GM20431 (cell line): ENCODE results near the gene NR6A1.

ENCODE experiments used
- in situ Hi-C: fragments of 300-500 bp; cut with MseI, MboI; formaldehyde crosslinking; loops from one replicate; pipeline ENCODE4 v1.15.0; 2020; ENCODE audit warnings: low sequenced_read_pairs; ENCODE audit not compliant: unreplicated experiment

Gene NR6A1

DNA sequence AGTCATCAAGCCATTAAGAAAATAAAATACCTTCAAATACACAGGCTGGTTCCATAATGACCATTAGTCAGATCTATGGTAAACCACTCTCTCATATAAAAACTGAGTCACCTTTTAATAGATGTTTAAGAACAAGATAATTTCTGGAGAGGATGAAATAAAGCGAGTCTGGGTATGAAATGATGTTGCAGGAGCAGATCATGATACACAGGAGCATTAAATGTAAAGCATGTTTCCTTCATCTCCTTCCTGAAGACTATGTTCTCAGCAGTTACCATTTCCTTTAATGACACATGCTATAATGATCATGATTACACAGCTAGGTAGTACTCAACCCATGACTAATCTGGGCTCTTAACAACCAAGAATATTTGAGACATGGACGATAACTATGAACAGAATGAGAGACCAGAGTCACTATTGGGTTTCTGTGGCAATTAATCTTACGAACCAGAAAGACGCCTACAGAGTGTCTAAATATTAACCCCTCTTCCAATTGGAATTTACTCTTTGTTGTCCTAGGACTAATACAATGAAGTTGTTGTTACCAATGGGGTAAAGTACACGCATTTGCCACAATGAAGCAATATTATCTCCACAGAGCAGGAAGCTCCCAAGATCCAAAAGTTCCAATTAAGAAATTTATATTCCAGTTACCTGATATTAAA lies 105.6 kb downstream of the NR6A1 start:
- in situ Hi-C loops = no loop called here

DNA sequence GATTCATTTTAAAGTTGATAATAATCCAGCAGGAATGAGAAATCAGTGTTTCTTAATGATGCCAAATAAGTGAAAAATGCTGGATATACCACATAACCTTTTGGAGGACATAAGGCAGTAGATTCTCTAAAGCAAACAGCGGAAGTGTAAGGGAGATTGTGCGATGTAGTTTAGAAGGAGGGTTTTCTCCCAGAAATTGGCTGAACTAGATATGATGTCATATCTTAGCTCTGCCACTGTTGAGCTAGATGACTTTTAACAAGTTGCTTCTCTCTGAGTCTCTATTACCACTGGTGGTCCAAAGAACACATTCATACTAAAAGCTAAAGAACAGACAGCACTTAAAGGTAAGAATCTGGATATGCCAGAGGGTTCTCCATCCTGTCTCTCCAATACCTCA lies 107.0 kb downstream of the NR6A1 start:
- in situ Hi-C loops = no loop called here

DNA sequence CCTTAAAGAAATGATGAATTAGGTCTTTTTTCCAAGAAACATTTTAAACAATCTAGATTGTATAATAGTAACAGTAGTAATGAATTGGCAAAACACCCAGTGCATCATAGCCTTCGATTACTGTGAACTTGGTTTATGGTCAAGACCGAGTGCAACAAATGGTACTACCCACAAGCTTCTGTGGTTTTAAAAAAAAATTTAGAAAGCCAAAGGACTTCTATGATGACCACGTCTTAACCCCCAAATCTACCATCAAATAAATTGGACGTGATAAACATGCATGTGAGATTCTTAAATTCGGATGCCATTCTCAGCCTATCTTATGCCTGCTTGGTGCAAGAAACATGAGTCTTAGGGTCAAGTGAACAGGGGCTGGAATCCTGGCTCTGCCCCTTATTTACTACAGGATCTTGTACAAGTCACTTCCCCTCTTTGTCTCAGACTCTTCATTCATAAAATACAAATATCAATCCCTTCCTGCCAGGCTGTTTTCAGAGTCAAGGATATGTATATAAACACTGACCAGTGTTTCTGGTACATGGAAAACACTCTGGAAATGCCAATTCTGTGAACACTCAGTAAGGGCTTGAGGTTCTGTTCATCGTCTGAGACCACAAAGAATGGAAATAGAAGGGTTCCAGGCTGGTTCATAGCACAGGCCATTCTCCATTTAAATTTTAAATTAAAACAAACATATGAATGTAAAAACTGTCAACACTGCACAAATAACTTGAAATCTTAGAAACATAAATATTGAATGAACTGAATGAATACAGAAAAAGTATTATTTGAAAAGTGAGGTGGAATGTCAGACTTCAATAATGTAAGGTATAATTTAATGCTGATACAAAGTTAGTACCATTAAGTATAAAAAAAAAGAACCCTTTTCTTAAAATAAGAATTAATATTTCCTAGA lies 107.8 kb downstream of the NR6A1 start:
- in situ Hi-C loops = no loop called here

DNA sequence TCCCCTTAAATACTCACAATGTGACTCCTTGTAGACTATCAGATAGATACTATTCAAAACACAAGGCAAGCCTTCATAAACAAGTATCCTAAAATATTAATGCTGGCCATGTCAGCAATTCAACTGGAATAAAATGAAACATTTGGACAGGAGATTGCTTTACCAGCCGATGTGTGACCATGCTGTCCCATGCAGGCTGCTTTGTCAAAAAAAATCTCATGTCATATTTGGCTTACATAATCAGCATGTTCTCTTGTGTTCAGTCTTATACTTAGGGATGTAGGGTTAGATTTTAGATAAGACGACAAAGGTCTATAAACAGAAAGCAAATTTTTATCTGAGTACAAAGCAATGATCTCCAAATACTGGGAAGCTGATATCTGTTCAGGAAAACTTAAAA lies 108.5 kb downstream of the NR6A1 start:
- in situ Hi-C loops = no loop called here

DNA sequence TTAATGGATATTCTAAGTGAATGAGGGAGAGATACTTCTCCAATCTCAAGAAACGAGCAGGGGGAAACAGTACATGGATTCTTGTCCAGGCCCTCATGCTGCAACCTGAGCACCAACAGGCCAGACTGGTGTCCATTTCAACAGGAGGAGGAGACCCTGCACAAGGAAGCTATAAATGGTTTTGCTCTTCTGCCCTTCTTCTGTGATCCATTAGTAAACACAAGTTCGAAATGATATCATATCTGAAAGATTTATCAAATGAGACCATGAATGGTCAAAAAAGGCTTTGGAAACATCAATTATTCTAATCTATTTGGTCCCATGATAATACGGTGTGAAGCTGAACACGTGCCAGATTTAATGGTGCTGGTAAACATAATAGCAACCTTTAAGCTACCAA lies 109.8 kb downstream of the NR6A1 start:
- in situ Hi-C loops = no loop called here

DNA sequence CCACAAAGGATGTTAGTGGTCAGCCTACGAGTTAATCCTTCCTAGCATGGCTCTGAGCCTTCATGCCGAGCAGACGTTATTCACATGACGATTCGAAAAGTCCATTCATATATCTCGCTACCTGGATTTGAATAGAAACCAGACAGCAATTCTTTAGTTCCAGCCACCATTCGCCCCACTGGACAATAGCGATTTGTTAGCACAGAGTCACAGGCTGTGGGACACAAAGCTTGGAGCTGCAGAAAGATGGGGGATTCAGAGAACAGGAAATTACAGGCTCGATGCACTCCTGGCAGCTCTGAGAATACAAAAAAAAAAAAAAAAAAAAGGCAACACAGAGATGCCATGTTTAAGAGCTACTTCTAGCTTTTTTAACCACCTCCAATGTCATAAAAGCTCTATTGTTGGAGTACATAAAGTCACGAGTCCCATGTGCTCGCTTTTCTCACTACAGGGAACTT lies 110.7 kb downstream of the NR6A1 start:
- in situ Hi-C loops = no loop called here

DNA sequence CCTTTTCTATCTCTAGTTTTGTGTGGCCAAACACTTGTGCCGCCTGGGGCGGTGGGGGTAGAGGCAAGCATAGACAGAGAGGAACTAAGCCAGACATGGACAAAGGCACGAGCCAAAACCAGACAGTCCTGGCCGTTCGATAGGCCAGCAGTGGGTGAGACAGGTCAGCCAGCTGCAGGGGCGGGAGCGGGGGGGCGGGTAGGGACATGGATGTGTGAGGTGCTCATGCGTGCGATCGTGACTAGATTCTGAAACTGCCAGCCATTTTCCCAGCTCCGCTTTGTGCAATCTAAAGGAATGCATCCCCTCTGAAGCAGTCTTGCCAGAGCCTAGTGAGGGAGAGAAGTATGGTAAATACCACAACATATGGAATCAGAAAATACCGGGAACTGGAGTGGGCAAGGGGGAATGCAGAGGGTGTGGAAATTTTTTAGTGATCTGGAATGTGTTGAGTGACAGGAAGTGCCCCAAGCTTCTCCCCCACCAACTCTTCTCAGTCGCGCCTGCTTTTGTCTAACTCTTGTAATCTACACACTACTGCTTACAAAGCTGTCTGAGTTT lies 111.9 kb downstream of the NR6A1 start:
- in situ Hi-C loops = no loop called here

DNA sequence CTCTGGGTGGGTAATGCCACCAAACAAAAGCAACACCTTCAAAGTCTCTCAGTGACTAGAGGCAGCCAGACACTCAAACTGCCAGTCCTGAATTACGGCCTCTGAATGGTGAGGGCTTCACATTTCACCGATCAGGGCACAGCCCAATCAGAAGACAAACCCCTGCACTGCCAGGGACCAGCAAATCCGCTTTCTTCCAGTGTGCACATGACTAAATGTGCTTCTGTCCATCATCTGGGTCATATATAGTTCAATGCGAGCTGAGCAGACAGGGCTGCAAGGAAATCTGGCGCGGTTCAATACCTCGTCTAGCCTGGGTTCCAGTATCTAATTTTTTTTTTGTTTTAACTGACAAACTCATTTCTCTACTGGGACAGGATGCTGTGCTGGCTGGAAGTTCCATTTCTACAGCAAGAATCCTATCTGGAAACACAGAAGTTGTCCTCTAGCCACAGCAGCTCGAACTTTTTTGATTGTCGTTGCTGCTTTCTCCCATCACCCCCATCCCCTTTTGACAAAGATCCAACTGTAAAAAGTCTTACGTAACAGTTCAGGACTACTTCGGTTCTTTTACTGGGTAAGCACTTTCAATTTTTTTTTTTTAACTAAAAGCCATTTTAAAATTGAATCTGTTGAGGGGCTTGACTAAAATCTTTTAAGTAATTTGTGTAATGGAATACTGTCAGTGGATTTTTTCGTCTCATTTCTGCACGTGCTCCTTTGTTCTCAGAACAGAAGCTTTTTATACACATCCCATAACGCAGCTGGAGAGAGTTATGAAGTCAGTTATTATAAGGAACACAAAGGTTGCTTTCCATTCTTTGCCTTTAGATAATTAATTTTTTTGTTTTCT lies 112.7 kb downstream of the NR6A1 start:
- in situ Hi-C loops = no loop called here

DNA sequence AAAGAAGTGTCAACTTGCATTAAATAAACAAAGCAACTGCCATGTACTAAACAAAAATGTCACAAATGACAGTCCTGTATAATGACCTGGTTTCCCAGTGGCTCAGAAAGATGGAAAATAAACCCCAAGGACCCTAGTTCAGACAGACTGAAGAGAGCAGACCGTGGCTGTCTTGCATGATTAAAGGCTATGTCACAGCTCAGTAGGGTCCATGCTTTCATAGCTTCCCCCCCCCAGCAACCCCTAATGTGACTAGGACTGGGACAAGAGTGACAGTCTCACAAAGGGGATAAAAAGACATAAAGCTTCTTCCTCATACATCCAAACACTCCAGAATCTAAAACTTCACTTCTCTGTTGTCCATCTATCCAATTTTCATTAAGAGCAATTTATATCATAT lies 113.6 kb downstream of the NR6A1 start:
- in situ Hi-C loops = no loop called here

DNA sequence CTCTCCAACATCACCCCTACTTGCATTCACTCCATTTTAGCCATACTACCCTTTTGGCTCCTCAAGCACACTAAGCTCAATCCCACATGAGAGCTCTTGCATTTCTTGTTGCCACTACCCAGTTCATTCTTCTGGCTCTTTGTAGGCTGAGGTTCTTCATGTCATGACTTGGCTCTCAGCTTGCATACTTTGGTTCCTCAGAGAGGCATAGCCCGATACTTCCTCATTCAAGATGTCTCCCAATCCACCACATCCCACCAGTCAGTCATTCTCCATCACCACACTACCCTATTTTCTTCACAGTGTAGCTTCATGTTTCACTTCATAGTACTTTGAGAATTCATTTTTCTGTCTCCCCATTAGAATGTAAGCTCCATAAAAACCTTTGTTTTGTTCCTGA lies 116.7 kb downstream of the NR6A1 start:
- in situ Hi-C loops = no loop called here

DNA sequence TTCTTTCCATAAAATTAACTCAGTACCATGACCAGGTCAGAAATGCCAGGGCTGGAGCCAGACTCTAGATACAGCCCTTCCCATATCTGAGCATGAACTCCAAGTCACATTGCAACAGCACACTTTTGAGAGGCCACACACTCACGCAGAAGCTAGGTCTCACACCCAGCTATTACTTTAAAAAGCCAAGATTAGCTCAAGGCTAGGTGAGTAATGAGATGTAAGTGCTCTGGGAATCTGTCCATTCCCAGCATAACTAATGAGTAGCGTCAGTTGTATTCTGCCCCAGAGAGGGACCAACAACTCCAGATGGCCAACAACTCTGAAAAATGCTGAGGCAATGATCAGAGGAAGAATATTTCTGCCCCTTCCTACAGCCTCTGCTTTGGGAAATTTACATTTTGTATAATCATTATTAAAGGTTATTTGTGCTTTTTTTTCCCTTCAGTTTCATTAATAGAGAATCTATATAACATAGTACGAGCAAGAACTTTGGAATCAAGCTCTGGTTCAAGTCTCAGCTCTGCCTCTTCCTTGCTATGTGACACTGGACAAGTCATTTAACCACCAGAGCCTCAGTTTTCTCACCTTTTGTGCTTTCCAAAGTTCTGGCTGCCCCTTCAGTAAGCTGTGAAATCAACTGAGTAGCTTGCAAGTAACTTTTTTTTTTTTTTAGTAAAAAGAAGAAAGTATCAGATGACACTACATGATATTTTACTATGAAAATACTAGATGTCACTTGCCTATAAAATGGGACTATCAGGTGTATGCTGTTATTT lies 118.3 kb downstream of the NR6A1 start:
- in situ Hi-C loops = no loop called here

DNA sequence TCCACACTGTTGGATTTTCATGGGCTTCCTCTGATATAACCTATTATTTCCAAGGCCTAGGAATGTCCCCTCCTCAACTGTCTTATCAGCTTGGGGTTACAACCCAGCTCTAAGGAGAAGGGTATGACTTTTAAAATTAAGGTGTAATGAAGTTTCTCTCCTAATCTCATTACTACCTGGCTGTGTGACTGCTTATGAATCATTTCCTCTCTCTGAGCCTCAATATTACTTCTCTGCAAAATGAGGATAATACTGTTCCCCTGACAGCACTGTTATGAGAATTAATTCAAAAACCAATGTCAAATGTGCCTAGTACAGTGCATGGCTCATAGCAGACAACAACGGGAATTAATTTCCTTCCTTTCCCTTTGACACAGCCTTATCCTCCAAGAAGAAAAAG lies 118.9 kb downstream of the NR6A1 start:
- in situ Hi-C loops = no loop called here

DNA sequence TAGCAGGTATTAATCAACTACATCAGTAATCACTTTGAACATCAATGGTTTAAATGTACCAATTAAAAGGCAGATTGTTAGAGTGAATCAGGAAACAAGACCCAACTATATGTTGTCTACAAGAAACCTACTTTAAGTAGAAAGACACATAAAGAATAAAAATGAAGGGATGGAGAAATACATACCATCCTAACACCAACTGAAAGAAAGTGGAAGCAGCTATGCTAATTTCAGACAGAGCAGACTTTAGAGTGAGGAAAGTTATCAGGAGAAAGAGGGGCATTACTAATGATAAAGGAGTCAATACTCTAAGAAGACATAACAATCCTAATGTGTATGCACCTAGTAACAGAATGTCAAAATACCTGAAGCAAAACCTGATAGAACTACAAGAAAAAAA lies 125.8 kb downstream of the NR6A1 start:
- in situ Hi-C loops = no loop called here

DNA sequence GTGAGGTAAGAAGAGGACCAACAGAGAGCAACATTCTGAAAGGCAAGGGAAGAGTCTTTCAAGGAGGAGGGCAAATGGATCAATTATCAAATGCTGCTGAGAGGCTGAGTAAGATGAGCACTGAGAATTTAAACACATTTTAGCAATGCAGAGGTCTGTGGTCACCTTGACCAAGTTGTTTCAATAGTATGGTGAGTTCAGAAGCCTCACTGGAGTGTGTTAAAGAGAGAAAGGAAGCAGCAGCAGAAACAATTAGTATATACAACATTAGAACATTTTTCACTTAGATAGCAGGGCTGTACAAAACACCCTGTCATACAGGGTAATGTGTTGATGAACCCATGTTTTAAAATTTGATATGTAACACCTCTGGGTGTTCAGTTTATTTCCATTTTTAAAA lies 131.5 kb downstream of the NR6A1 start:
- in situ Hi-C loops = no loop called here

DNA sequence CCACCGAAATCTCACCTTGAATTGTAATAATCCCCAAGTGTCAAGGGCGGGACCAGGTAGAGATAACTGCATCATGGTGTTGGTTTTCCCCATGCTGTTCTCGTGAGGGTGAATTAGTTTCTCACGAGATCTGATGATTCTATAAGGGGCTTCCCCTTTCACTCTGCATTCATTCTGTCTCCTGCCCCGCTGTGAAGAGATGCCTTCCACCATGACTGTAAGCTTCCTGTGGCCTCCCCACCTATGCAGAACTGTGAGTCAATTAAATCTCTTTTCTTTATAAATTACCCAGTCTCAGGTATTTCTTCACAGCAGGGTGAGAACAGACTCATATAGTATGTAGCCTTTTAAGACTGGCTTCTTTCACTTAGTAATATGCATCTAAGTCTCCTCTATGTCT lies 135.8 kb downstream of the NR6A1 start:
- in situ Hi-C loops = no loop called here

DNA sequence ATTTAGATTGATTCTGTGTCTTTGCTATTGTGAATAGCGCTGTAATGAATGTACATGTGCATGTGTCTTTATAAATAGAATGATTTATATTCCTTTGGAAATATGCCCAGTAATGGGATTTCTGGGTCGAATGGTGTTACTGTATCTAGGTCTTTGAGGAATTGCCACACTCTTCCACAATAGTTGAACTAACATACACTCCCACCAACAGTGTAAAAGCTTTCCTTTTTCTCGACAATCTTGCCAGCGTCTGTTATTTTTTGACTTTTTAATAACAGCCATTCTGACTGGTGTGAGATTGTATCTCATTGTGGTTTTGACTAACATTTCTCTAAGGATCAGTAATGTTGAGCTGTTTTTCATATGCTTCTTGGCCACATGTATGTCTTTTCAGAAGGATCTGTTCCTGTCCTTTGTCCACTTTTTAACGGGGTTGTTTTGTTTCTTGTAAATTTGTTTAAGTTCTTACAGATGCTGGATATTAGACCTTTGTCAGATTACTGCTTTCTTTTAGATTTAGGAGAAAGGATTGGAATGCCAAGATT lies 139.0 kb downstream of the NR6A1 start:
- in situ Hi-C loops = no loop called here

DNA sequence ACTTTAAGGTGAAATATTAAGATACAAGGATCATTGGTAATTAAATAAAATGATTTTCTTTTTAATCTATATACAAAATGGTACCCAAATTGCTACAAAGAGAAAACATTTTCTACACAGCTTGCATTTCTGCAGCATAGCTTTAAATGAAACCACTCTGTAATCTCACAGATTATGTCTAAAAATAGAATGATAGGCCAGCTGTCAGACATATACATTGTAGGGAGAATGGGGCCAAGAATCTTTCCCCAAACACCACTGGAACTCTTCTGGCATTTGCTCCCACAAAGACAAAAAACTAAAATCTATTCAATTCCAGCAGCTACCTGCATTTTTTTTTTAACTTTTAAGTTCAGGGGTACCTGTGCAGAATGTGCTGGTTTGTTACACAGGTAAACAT lies 139.8 kb downstream of the NR6A1 start:
- in situ Hi-C loops = no loop called here

DNA sequence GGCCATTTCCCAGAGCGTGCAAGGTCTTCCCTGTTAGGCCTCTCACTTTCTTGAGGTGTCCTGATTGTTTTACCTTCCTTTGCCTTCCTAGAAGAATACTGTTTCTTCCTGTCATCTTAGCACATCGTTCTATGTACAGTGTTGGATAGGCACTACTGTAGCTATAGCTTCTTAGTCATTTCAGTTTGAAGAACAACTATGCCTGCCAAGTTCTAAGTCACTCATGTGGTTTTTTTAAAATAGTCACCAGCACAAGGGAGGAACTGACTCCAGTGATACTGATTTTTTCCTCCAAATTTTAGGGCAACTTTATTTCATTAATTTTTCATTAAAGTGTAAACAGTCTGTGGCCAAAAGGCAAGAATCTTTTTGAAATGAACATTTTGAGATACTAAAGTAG lies 141.5 kb downstream of the NR6A1 start:
- in situ Hi-C loops = no loop called here

DNA sequence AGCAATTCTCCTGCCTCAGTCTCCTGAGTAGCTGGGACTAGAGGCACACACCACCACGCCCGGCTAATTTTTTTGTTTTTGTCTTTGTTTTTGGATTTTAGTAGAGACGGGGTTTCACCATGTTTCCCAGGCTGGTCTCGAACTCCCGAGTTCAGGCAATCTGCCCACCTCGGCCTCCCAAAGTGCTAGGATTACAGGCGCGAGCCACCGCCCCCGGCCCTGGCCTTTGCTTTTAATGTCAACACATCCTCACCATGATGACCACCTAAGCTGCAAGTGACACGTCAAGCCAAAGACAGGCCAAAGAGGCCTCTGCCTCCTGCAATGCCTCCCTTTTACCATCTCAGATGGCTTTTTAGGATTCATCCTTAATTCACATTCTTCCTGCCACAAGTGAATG lies 142.4 kb downstream of the NR6A1 start:
- in situ Hi-C loops = no loop called here
